GM12873 (cell line): ENCODE measurements around the gene HK1.

Experiments
- TF ChIP-seq, protein P1 (sequence below): IDR thresholded peaks from 2 replicates; pipeline ENCODE4 v1.5.1; 2012; ENCODE audit warnings: low read depth, mild to moderate bottlenecking, moderate library complexity, low read length, control low read depth; ENCODE audit not compliant: insufficient read depth; ENCODE audit errors: missing control alignments

HK1 gene

DNA sequence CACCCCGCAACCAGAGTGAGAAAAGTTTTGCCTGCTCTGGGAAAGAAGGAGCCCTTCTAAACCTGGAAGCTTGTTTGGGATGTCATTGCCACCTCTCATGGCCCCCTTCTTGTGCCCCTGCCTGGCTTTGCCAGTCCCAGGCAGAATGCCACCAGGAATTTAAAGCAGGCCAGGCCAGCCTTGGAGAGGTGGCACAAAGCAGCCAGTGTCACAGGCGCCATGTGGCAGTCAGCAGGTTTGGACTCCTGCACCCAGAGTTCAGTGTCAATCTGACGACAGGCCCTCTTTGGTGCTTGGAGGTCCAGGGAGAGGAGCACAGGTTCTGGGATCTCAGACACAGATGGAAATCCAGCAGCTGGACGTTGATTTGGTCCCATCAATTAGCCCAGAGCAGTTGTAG lies 12.7 kb downstream of the HK1 start:
- TF ChIP-seq, protein P1, sequence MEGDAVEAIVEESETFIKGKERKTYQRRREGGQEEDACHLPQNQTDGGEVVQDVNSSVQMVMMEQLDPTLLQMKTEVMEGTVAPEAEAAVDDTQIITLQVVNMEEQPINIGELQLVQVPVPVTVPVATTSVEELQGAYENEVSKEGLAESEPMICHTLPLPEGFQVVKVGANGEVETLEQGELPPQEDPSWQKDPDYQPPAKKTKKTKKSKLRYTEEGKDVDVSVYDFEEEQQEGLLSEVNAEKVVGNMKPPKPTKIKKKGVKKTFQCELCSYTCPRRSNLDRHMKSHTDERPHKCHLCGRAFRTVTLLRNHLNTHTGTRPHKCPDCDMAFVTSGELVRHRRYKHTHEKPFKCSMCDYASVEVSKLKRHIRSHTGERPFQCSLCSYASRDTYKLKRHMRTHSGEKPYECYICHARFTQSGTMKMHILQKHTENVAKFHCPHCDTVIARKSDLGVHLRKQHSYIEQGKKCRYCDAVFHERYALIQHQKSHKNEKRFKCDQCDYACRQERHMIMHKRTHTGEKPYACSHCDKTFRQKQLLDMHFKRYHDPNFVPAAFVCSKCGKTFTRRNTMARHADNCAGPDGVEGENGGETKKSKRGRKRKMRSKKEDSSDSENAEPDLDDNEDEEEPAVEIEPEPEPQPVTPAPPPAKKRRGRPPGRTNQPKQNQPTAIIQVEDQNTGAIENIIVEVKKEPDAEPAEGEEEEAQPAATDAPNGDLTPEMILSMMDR = no peak

DNA sequence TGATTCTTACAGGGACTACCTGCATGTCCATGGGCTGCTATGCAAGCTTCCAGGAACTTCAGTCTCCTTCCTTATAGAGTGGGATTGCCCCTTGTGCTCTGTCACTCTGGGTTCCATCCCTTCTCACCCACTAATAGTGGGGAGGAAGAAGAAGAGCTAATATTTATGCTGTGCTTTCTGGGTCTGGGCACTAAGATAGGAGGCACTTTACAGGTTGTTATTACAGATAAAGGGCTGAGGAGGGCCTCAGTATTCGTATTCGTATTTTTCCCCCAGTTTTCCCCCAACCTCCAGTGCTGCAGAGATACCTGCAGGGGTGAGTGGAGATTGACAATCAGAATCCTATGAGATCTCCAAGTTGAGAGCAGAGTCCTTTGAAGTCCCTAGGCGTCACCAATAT lies 14.2 kb downstream of the HK1 start:
- TF ChIP-seq, protein P1 = no peak

DNA sequence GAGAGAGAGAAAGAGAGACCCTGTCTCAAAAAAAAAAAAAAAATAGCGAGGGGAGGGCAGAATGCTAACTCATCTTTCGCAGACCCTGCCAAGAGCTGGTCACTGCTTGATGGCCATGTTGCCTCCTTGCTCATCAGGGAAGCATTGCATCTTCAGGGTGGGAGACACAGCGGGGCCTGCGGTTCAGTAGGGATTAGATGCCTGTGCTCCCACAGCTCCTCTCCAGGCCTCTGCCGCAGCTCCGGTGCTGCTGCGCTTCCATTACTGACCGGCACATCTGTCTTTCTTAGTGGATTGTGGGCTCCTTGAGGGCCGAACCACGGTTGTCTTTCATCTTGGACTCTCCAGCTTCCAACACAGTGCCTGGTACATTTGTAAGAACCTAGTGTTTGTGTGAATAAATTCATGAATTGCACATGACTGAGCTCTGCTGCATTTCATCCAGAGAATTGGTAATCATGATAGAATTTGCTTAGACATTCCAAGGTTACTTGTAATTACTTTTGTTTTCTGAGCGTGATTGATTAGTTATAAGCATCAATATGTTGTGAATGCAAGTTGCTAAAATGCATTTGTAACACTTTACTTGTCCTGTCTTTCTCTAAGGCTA lies 16.8 kb downstream of the HK1 start:
- TF ChIP-seq, protein P1 = no peak

DNA sequence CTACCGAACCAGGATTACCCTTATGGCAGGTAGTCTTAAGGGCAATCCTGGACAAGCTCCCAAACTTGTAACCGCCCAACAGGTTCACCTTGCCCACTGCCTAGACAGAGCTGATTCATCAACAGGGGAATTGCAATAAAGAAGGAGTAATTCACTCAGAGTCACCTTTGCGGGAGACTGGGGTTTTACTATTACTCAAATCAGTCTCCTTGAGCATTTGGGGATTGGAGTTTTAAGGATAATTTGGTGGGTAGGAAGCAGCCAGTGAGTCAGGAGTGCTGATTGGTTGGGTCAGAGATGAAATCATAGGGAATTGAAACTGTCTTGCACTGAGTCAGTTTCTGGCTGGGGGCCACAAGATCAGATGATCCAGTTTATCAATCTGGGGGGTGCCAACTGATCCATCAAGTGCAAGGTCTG lies 25.3 kb downstream of the HK1 start:
- TF ChIP-seq, protein P1 = no peak

DNA sequence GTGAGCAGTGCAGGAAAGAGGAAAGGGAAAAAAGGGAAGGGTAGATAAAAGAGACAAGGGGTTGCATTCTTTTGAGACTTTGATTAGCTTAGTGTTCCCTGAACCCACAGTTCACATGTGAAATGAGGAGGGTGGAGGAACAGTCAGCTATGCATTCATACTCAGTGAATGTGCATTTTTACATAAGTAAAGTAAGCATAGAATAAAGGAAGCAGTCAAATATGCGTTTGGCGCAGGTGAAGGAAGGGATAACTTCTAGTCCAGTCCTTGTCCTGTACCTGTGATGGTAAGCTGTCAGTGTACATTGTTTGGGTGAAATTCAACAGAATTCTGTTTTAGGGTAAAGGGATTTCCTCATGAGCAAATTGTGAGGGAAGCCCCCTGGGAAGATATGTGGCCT lies 28.1 kb downstream of the HK1 start:
- TF ChIP-seq, protein P1 = no peak

DNA sequence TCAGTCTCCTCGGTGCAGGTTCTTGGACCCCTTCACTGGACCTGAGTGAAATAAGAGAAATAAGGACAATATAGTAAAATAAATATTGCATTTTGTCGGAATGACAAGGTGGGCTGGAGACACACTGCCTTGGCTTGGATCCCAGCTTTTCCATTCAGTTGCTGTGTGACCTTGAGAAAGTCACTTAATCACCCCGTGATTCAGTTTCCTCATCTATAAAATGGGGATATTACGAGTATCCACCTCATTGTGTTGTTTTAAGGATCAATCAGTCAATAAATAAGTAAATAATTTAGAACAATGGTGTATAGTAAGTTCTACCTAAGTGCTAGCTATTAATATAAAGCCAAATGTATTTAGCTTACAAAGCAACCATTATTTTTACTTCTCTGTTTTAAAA lies 29.1 kb downstream of the HK1 start:
- TF ChIP-seq, protein P1 = no peak

DNA sequence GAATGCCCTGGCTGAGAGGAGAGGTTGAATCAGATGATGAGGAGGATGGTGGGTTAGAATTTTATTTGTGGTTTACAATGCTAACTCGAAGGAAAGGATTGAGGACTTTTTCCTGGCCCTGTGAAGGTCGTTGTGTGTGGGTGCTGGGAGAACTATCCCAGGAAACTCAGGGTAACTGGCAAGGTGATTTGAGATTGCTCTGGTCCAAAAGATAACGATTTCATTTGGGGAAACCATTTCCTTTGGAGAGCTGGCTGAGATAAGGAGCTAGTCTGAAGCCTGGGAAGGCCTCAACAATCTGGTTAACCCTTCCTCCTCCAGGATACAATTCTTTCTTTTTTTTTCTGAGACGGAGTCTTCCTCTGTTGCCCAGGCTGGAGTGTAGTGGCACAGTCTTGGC lies 33.0 kb downstream of the HK1 start:
- TF ChIP-seq, protein P1 = no peak
